ENCODE data around the gene CAMK1.

The CAMK1 gene

GRCh38 chr3:9780910-9781309 is 11.2 kb upstream of the CAMK1 start:
- no peak for TF ChIP-seq CTCF (IDR thresholded peaks at IDR 0.05; ENCODE audit: borderline replicate concordance, insufficient read depth, low read depth, low read length)
- H3K4me3 ChIP-seq (ENCODE audit: low read depth, low read length) = no peak overlapping the region

GRCh38 chr3:9780458-9780812 is 10.7 kb upstream of the CAMK1 start:
- H3K4me3 ChIP-seq (ENCODE audit: low read depth, low read length) = no peak overlapping the region
- no peak for TF ChIP-seq CTCF (IDR thresholded peaks at IDR 0.05; ENCODE audit: borderline replicate concordance, insufficient read depth, low read depth, low read length)

GRCh38 chr3:9779721-9780457 is 10.1 kb upstream of the CAMK1 start:
- H3K4me3 ChIP-seq (ENCODE audit: low read depth, low read length) = no peak overlapping the region

GRCh38 chr3:9779075-9779593 is 9.4 kb upstream of the CAMK1 start:
- no peak overlapping the region for H3K4me3 ChIP-seq (ENCODE audit: low read depth, low read length)
- TF ChIP-seq CTCF (IDR thresholded peaks at IDR 0.05; ENCODE audit: borderline replicate concordance, insufficient read depth, low read depth, low read length) = no peak

More at GRCh38 chr3:9779721-9780457, 10.1 kb upstream of the CAMK1 start:
- no peak for TF ChIP-seq CTCF (IDR thresholded peaks at IDR 0.05; ENCODE audit: borderline replicate concordance, insufficient read depth, low read depth, low read length)

- no peak for TF ChIP-seq CTCF (IDR thresholded peaks at IDR 0.05; ENCODE audit: borderline replicate concordance, insufficient read depth, low read depth, low read length)
Observed at GRCh38 chr3:9778143-9779074, 8.7 kb upstream of the CAMK1 start.

GRCh38 chr3:9777694-9778021 is 7.9 kb upstream of the CAMK1 start:
- no peak overlapping the region for H3K4me3 ChIP-seq (ENCODE audit: low read depth, low read length)
- TF ChIP-seq CTCF (IDR thresholded peaks at IDR 0.05; ENCODE audit: borderline replicate concordance, insufficient read depth, low read depth, low read length) = no peak

More at GRCh38 chr3:9778143-9779074, 8.7 kb upstream of the CAMK1 start:
- no peak overlapping the region for H3K4me3 ChIP-seq (ENCODE audit: low read depth, low read length)

Data from GM12875 (cell line).